BE2C (cell line): ENCODE measurements around the gene RAB34.
"Not testable (repeated sequence)": the region's sequence is repeated elsewhere in the genome, so short reads cannot be mapped to it uniquely, and the experiment has no call there.

ENCODE experiments used
- DNase-seq: peaks from one replicate; pipeline ENCODE4 v3.0.0-alpha.2; 2020
- H3K27me3 ChIP-seq: fragments of 250-450 bp; sonication (Bioruptor Pico); 2 replicates; pipeline ENCODE4 v1.5.1; 2020; ENCODE audit warnings: mild to moderate bottlenecking
- H3K36me3 ChIP-seq: fragments of 250-450 bp; sonication (Bioruptor Pico); 2 replicates; pipeline ENCODE4 v1.5.1; 2020; ENCODE audit warnings: mild to moderate bottlenecking
- H3K4me1 ChIP-seq: fragments of 250-450 bp; sonication (Bioruptor Pico); 2 replicates; pipeline ENCODE4 v1.5.1; 2020
- H3K4me3 ChIP-seq: 2 replicates; pipeline ENCODE4 v1.5.1; 2011; ENCODE audit warnings: low read depth, low read length
- H3K9me3 ChIP-seq: fragments of 250-450 bp; sonication (Bioruptor Pico); 2 replicates; pipeline ENCODE4 v1.5.1; 2020
- CTCF ChIP-seq: IDR thresholded peaks from 2 replicates; pipeline ENCODE4 v1.5.1; 2012; ENCODE audit warnings: mild to moderate bottlenecking, low read depth, low read length

The RAB34 gene

GRCh38 chr17:28726627-28727491, 9.2 kb upstream of the RAB34 start:
- peak; percentile 86 for DNase-seq
- H3K4me1 ChIP-seq = peaks cover 3% of the 10 kb centered on the region; the same call in 1 of the 2 replicates

GRCh38 chr17:28726226-28726626, 8.6 kb upstream of the RAB34 start, which contains the start of gene TLCD1:
Gene TLCD1 (minus strand): TSS chr17:28726233. CDS start chr17:28726097, 136 bp downstream.
- no peak for TF ChIP-seq CTCF
- Histone ChIP-seq H3K36me3 (peaks cover 39% of the 10 kb centered on the region), H3K9me3 (no peaks in the 10 kb centered on the region), H3K4me3 (peak within 1 kb of the TSS; percentile 67), H3K27me3 (no peaks in the 10 kb centered on the region), H3K4me1 (peaks cover 3% of the 10 kb centered on the region; the same call in 1 of the 2 replicates)
- DNase-seq = peak; percentile 73

More at GRCh38 chr17:28726627-28727491, 9.2 kb upstream of the RAB34 start:
- peak; percentile 86 for TF ChIP-seq CTCF
- peak overlapping the region; percentile 67 for H3K4me3 ChIP-seq
- no peaks in the 10 kb centered on the region for H3K9me3 ChIP-seq
- peaks cover 33% of the 10 kb centered on the region for H3K36me3 ChIP-seq
- no peaks in the 10 kb centered on the region for H3K27me3 ChIP-seq

- peak; percentile 63 for DNase-seq
- Histone ChIP-seq H3K4me3 (peak overlapping the region; percentile 64), H3K9me3 (no peaks in the 10 kb centered on the region), H3K27me3 (no peaks in the 10 kb centered on the region), H3K36me3 (peaks cover 44% of the 10 kb centered on the region), H3K4me1 (peaks cover 3% of the 10 kb centered on the region; the same call in 1 of the 2 replicates)
- TF ChIP-seq CTCF = no peak
These were observed 8.1 kb upstream of the RAB34 start for GRCh38 chr17:28725660-28726225.

- Histone ChIP-seq H3K36me3 (peaks cover 50% of the 10 kb centered on the region), H3K4me1 (peaks cover 3% of the 10 kb centered on the region; the same call in 1 of the 2 replicates), H3K27me3 (no peaks in the 10 kb centered on the region), H3K4me3 (peak overlapping the region; percentile 64), H3K9me3 (no peaks in the 10 kb centered on the region)
- TF ChIP-seq CTCF = peak; percentile 24; the same call in 1 of the 2 replicates
- peak; percentile 43 for DNase-seq
These were observed 7.5 kb upstream of the RAB34 start for GRCh38 chr17:28725166-28725659.

GRCh38 chr17:28724500-28725165, 7.0 kb upstream of the RAB34 start:
- no peak for DNase-seq
- H3K4me3 ChIP-seq = peak overlapping the region; percentile 64
- peaks cover 53% of the 10 kb centered on the region for H3K36me3 ChIP-seq
- H3K4me1 ChIP-seq = peaks cover 3% of the 10 kb centered on the region; the same call in 1 of the 2 replicates
- no peaks in the 10 kb centered on the region for H3K27me3 ChIP-seq
- no peaks in the 10 kb centered on the region for H3K9me3 ChIP-seq
- no peak for TF ChIP-seq CTCF

GRCh38 chr17:28723836-28724499, 6.3 kb upstream of the RAB34 start:
- not testable (repeated sequence) for H3K27me3 ChIP-seq, H3K4me3 ChIP-seq, DNase-seq, H3K4me1 ChIP-seq, H3K9me3 ChIP-seq
- peaks cover 53% of the 10 kb centered on the region for H3K36me3 ChIP-seq
